C4-2B (cell line): ENCODE results near the gene ETS1.

ENCODE experiments used
- ZFX ChIP-seq: fragments of 450-650 bp; IDR thresholded peaks from 2 replicates; pipeline ENCODE4 v1.6.1; 2017
- TF ChIP-seq, protein P1 (sequence below): fragments of 450-650 bp; conservative IDR thresholded peaks from 2 replicates; pipeline ENCODE4 v1.5.1; 2017; ENCODE audit warnings: mild to moderate bottlenecking

- TF ChIP-seq, protein P1, sequence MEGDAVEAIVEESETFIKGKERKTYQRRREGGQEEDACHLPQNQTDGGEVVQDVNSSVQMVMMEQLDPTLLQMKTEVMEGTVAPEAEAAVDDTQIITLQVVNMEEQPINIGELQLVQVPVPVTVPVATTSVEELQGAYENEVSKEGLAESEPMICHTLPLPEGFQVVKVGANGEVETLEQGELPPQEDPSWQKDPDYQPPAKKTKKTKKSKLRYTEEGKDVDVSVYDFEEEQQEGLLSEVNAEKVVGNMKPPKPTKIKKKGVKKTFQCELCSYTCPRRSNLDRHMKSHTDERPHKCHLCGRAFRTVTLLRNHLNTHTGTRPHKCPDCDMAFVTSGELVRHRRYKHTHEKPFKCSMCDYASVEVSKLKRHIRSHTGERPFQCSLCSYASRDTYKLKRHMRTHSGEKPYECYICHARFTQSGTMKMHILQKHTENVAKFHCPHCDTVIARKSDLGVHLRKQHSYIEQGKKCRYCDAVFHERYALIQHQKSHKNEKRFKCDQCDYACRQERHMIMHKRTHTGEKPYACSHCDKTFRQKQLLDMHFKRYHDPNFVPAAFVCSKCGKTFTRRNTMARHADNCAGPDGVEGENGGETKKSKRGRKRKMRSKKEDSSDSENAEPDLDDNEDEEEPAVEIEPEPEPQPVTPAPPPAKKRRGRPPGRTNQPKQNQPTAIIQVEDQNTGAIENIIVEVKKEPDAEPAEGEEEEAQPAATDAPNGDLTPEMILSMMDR = no peak
- no peak for TF ChIP-seq ZFX
These were observed 27.7 kb upstream of the ETS1 start for GRCh38 chr11:128615076-128615475.
